Activated CD4-positive, alpha-beta memory T cell treated with anti-CD3 and anti-CD28 coated beads for 36 hours (primary cell): Measurements from ENCODE around the gene SLC25A45. TPM values are rescaled to one million over a fixed set of nuclear protein-coding genes. Genes with fewer than 3 reads are reported as not detected.
A peak's percentile ranks its signal among the peaks of the same experiment; 100 is the strongest.
"Not testable (repeated sequence)": the region's sequence is repeated elsewhere in the genome, so short reads cannot be mapped to it uniquely, and the experiment has no call there.

Experiments
- CTCF ChIA-PET: fragments of 350-600 bp; sonication (Branson Sonifier 250); formaldehyde crosslinking; loops from one replicate; lab custom pipeline; 2021; ENCODE audit warnings: antibody characterized with exemption, inconsistent platforms; lab: Charles Lee
- POLR2A ChIA-PET: fragments of 350-600 bp; sonication (Branson Sonifier 250); formaldehyde crosslinking; loops from one replicate; lab custom pipeline; 2021; ENCODE audit warnings: antibody characterized with exemption; lab: Charles Lee
- DNase-seq: peaks from one replicate; pipeline ENCODE4 v3.0.0-alpha.2; 2020
- H3K27ac Mint-ChIP-seq: one replicate; pipeline ENCODE4 v1.8.0; 2021; ENCODE audit warnings: mixed read lengths
- H3K27me3 Mint-ChIP-seq: one replicate; pipeline ENCODE4 v1.8.0; 2021; ENCODE audit warnings: mixed read lengths
- H3K36me3 Mint-ChIP-seq: one replicate; pipeline ENCODE4 v1.8.0; 2021; ENCODE audit warnings: mixed read lengths
- H3K4me1 Mint-ChIP-seq: one replicate; pipeline ENCODE4 v1.8.0; 2021; ENCODE audit warnings: low read depth, mixed read lengths
- H3K4me3 Mint-ChIP-seq: one replicate; pipeline ENCODE4 v1.8.0; 2021; ENCODE audit warnings: mild to moderate bottlenecking, mixed read lengths
- H3K9me3 Mint-ChIP-seq: one replicate; pipeline ENCODE4 v1.8.0; 2021; ENCODE audit warnings: mixed read lengths
- intact Hi-C: fragments of 100-400 bp; cut with micrococcal nuclease; formaldehyde crosslinking; loops from one replicate; pipeline ENCODE4 v1.15.1; 2023
- total RNA-seq, 2 experiments: library from RNA; stranded (reverse); gene quantifications; one replicate each; pipeline ENCODE4 v1.2.3, GENCODE V29; 2021

SLC25A45 gene
- total RNA-seq, 2 experiments from 2014 or later = 14.4 to 16.1 TPM

DNA sequence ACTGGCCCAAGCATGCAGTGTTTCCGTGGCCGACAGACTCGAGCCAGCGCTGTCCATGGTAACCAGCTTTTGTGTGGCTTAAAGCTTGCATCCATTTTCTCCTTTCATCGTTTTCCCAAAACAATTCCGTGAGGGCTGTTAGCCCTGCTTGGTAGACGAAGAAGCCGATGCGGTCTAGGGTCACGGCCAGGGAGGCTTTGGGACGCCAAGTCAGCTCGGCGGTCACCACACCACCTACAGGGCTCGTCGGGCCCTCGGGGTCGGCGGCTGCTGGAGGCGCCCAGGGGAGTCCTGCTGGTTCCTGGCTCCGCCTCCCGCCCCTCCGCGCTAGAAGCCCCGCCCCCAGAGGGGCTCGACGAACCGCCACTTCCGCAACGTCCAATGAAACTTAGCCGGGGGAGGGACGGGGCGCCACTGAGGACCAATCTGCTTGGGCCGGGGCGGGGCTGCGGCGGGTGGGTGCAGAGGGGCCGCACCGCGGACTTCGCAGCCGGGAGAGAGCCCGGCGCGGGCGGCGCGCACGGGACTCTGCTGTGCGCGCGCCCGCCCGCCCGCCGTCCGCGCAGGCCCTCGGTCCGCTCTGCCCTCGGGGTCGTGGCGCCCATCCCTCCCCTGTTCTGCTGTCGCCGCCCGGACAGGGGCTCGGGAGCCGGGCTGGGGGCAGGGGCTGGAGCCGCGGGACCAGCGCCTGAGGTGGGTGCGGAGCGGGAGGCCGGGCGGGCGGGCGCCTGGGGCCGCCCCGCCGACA, 28.0 kb downstream of the SLC25A45 start, which contains the start of gene TIGD3:
Gene TIGD3 (plus strand): TSS at position 487 of the 748 bp plus-strand sequence. CDS start 1,058 bp downstream, outside the sequence.
- peak; percentile 98 for DNase-seq
- intact Hi-C loops = loop anchor here (2.0 kb wide), 1 partner anchor 20 kb away; no protein-coding TSS in a partner anchor
- ChIA-PET POLR2A (no interaction called here), CTCF (interaction anchor here (1.1 to 3.6 kb wide), 4 partner anchors 25 to 187 kb away, joined by 3 to 15 read pairs (median 8); no protein-coding TSS in a partner anchor)
- H3K4me1 Mint-ChIP-seq = peaks cover 12% of the 10 kb centered on the region
- peaks cover 9% of the 10 kb centered on the region for H3K36me3 Mint-ChIP-seq
- no peaks in the 10 kb centered on the region for H3K27me3 Mint-ChIP-seq
- peak within 1 kb of the TSS; percentile 60 for H3K27ac Mint-ChIP-seq
- peak within 1 kb of the TSS; percentile 80 for H3K4me3 Mint-ChIP-seq
- H3K9me3 Mint-ChIP-seq = no peaks in the 10 kb centered on the region

DNA sequence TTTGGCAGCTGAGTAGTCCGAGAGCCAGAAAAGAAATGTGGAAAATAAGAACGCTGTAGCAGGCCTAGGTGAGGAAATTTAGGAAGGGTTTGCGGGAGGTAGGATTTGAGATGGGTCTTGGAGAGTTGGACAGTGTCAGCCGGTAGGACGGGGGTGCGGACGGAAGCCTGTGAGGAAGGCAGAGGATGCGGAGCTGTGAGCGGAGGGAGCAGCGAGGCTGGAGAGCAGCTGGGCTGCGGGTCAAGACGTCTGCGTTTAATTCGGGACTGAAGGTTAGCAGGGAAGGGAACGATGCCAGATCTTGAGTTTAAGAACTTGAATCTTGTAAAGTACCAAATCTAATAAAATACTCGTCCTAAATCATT, 28.6 kb downstream of the SLC25A45 start:
- intact Hi-C loops = loop anchor here (2.0 kb wide), 1 partner anchor 19 kb away; no protein-coding TSS in a partner anchor
- ChIA-PET CTCF (interaction anchor here (1.1 to 3.6 kb wide), 4 partner anchors 25 to 187 kb away, joined by 3 to 15 read pairs (median 8); no protein-coding TSS in a partner anchor), POLR2A (no interaction called here)
- no peak overlapping the region for H3K27ac Mint-ChIP-seq
- no peak for DNase-seq
- H3K27me3 Mint-ChIP-seq = no peaks in the 10 kb centered on the region
- H3K9me3 Mint-ChIP-seq = no peaks in the 10 kb centered on the region
- H3K4me3 Mint-ChIP-seq = peak overlapping the region; percentile 18
- peaks cover 12% of the 10 kb centered on the region for H3K4me1 Mint-ChIP-seq
- H3K36me3 Mint-ChIP-seq = peaks cover 12% of the 10 kb centered on the region

DNA sequence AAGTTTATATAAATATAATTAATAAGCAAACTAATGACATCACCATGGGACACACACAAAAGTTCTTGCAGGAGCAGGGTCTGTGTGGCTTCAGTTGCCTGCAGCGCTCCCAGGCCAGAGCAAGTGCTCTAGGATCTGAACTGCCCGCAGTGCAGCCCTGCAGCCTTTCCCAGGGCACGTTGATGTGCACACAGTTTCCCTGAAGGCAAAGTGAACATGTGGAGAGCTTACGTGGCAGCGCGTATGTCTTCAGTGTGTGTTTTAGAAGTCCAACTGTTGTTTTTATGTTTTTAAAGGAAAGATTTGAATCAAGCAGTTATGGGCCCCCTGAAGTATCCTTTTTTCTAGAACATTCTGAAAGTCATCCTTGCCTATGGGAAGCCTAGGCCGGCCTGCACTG, 29.1 kb downstream of the SLC25A45 start:
- intact Hi-C loops = no loop called here
- CTCF ChIA-PET = interaction anchor here (1.2 to 3.6 kb wide), 5 partner anchors 9 to 188 kb away, joined by 3 to 15 read pairs (median 5); no protein-coding TSS in a partner anchor
- DNase-seq = no peak
- H3K4me1 Mint-ChIP-seq = peaks cover 12% of the 10 kb centered on the region
- peaks cover 17% of the 10 kb centered on the region for H3K36me3 Mint-ChIP-seq
- POLR2A ChIA-PET = no interaction called here
- no peaks in the 10 kb centered on the region for H3K9me3 Mint-ChIP-seq
- no peaks in the 10 kb centered on the region for H3K27me3 Mint-ChIP-seq
- H3K27ac Mint-ChIP-seq = no peak overlapping the region
- peak overlapping the region; percentile 18 for H3K4me3 Mint-ChIP-seq

DNA sequence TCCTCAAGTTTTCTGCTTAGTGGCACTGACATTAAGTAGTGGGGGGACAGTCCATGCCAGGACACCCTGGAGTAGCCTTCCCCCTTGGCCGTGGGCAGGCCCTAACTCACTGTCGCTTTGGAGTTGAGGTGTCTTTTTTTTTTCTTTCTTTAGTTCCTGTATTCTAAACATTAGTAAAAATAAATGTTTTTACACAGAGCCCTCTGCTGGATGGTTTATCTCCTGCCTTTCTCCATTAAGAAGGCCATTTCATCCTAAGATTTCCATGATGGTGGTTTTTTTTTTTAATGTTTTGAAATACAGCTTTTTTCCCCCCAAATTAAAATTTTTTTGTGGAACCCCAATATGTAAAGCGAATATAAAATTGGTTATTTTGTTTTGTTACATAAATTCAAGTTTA, 29.7 kb downstream of the SLC25A45 start:
- H3K36me3 Mint-ChIP-seq = peaks cover 18% of the 10 kb centered on the region
- CTCF ChIA-PET = interaction anchor here (1.4 to 3.6 kb wide), 4 partner anchors 9 to 37 kb away, joined by 3 to 15 read pairs (median 8); no protein-coding TSS in a partner anchor
- no peak for DNase-seq
- intact Hi-C loops = no loop called here
- H3K4me1 Mint-ChIP-seq = peaks cover 12% of the 10 kb centered on the region
- no peaks in the 10 kb centered on the region for H3K9me3 Mint-ChIP-seq
- POLR2A ChIA-PET = no interaction called here
- no peak overlapping the region for H3K27ac Mint-ChIP-seq
- no peaks in the 10 kb centered on the region for H3K27me3 Mint-ChIP-seq
- no peak overlapping the region for H3K4me3 Mint-ChIP-seq

DNA sequence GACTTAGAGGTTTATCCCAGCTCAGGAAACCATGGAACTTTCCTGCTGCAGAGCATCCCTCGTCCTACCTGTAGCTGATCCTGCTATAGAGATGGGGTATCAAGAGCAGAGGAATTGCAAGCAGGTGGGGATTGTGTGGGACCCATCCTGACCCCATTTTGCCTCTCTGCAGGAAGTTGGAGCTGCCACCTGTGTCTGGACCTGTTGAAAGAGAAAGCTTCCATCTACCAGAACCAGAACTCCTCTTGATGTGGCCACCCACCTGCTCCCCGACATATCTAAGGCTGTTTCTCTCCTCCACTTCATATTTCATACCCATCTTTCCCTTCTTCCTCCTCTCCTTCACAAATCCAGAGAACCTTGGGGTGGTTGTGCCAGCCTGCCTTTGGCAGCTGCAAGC, 30.9 kb downstream of the SLC25A45 start:
- intact Hi-C loops = no loop called here
- Mint-ChIP-seq H3K27me3 (no peaks in the 10 kb centered on the region), H3K36me3 (peaks cover 20% of the 10 kb centered on the region), H3K4me3 (no peak overlapping the region), H3K27ac (peak overlapping the region; percentile 18), H3K4me1 (peaks cover 12% of the 10 kb centered on the region), H3K9me3 (no peaks in the 10 kb centered on the region)
- CTCF ChIA-PET = interaction anchor here (0.6 to 3.6 kb wide), 6 partner anchors 18 to 159 kb away, joined by 3 to 15 read pairs (median 4); partner anchors contain the start of gene DPF2
- DNase-seq = no peak
- POLR2A ChIA-PET = interaction anchor here (1.0 to 1.6 kb wide), 2 partner anchors 18 to 73 kb away, joined by 4 to 5 read pairs; partner anchors contain the start of gene DPF2

DNA sequence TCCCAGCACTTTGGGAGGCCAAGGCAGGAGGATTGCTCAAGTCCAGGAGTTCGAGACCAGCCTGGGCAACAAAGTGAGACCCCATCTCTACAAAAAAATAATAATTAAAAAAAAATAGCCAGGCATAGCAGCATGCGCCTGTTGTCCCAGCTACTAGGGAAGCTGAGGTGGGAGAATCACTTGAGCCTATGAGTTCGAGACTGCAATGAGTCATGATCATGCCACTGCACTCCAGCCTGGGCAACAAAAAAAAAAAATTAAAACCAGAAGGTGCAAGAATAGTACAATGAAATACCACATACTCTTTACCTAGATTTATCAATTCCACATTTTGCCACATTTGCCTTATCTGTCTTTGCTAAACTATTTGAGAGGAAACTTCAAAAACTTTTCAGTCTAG, 40.6 kb downstream of the SLC25A45 start:
- H3K4me3 Mint-ChIP-seq = no peak overlapping the region
- no peaks in the 10 kb centered on the region for H3K9me3 Mint-ChIP-seq
- H3K36me3 Mint-ChIP-seq = peaks cover 43% of the 10 kb centered on the region
- H3K4me1 Mint-ChIP-seq = peaks cover 23% of the 10 kb centered on the region
- intact Hi-C loops = no loop called here
- POLR2A ChIA-PET = no interaction called here
- DNase-seq = no peak
- H3K27me3 Mint-ChIP-seq = no peaks in the 10 kb centered on the region
- CTCF ChIA-PET = interaction anchor here (3.8 kb wide), 1 partner anchor 13 kb away, joined by 18 read pairs; no protein-coding TSS in a partner anchor
- no peak overlapping the region for H3K27ac Mint-ChIP-seq

DNA sequence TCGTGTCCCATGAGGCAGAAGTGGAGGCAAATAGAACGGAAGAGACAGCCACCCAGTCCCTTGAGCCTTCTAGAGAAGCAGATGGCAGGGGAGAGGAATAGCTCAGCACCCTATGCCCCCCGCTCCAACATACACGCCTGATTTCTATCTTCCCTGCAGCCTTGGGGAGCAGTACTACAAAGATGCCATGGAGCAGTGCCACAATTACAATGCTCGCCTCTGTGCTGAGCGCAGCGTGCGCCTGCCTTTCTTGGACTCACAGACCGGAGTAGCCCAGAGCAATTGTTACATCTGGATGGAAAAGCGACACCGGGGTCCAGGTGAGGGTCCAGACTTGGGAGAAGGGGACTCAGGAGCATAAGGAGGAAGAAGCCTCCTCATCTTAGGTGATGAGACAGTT, 42.2 kb downstream of the SLC25A45 start:
- POLR2A ChIA-PET = no interaction called here
- Mint-ChIP-seq H3K4me1 (peaks cover 29% of the 10 kb centered on the region), H3K9me3 (no peaks in the 10 kb centered on the region), H3K4me3 (no peak overlapping the region), H3K36me3 (peaks cover 35% of the 10 kb centered on the region), H3K27ac (no peak overlapping the region), H3K27me3 (no peaks in the 10 kb centered on the region)
- intact Hi-C loops = no loop called here
- DNase-seq = no peak
- CTCF ChIA-PET = interaction anchor here (2.0 kb wide), 1 partner anchor 11 kb away, joined by 16 read pairs; no protein-coding TSS in a partner anchor

DNA sequence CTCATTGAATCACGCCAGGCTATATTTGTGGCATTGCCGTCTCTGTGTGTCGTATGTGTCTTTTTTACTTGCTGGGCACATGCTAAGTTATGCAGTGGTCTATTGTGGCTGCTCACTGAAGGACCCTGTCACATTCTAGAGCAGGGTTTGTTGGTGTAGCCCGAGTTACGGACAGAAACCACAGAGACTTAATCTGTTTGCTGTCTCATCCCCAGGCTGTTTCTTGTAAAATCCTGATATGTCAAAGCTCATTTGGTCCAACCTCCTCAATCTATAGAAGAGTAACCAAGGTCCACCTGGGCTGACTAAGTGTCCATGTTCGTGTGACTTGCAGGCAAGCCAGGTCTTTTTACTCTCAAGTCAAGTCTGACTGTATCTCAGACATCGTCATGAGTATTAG, 43.8 kb downstream of the SLC25A45 start:
- Mint-ChIP-seq H3K4me3 (no peak overlapping the region), H3K9me3 (no peaks in the 10 kb centered on the region), H3K36me3 (peaks cover 26% of the 10 kb centered on the region), H3K27ac (peak overlapping the region; percentile 65), H3K4me1 (peaks cover 37% of the 10 kb centered on the region), H3K27me3 (no peaks in the 10 kb centered on the region)
- ChIA-PET CTCF (interaction anchor here (1.7 to 2.0 kb wide), 3 partner anchors 9 to 23 kb away, joined by 4 to 16 read pairs (median 5); no protein-coding TSS in a partner anchor), POLR2A (no interaction called here)
- intact Hi-C loops = no loop called here
- DNase-seq = no peak

DNA sequence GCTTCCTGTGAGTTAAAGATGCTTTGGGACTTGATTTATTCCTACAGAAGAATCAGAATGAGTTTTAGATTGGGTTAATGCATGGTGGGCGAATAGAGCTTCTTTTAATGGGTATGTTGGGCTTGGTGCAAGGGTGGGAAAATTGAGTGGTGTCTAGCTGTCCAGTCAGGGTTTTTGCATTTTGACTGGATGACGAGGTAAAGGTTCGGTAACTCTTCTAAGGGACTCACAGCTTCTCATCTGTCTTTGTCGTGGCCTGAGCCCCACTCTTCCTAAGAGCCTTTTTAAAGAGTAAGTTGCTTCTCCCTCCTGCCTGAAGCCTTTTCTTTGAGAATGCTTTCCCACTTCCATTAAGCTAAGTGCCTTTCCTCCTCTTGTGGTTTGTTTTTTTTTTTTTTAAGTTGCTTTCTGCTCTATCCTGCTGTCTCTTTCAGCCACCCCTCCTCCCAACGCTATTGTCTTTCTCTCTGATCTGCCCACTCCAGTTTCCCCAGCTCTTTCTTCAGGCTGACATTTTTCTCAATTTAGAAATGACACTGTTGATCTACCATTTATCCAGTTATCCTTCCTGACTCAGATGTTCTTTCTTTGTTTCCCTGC, 47.6 kb downstream of the SLC25A45 start:
- H3K27me3 Mint-ChIP-seq = no peaks in the 10 kb centered on the region
- peak overlapping the region; percentile 87 for H3K27ac Mint-ChIP-seq
- peaks cover 11% of the 10 kb centered on the region for H3K36me3 Mint-ChIP-seq
- POLR2A ChIA-PET = interaction anchor here (0.6 to 4.8 kb wide), 12 partner anchors 50 to 326 kb away, joined by 3 to 23 read pairs (median 4); partner anchors contain the start of genes MALAT1, POLA2 and VPS51
- H3K9me3 Mint-ChIP-seq = no peaks in the 10 kb centered on the region
- DNase-seq = no peak
- intact Hi-C loops = loop anchor here (1.0 to 5.0 kb wide), 5 partner anchors 20 to 482 kb away; partner anchors contain the start of genes POLA2, SLC25A45 and TIGD3
- peaks cover 36% of the 10 kb centered on the region for H3K4me1 Mint-ChIP-seq
- CTCF ChIA-PET = interaction anchor here (0.7 to 9.1 kb wide), 5 partner anchors 15 to 488 kb away, joined by 3 to 184 read pairs (median 6); partner anchors contain the start of gene CDC42EP2
- peak overlapping the region; percentile 86 for H3K4me3 Mint-ChIP-seq

DNA sequence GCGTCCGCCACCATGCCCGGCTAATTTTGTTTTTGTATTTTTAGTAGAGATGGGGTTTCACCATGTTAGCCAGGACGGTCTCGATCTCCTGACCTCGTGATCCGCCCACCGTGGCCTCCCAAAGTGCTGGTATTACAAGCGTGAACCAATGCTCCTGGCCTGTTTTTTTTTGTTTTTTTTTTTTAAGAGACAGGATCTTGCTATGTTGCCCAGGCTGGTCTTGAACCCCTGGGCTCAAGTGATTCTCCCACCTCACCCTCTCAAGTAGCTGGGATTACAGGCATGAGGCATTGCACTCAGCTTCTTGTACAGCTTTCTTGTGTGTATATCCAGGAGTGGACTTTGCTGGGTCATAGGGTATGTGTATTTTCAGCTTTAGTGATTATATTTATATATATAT, 49.9 kb downstream of the SLC25A45 start:
- not testable (repeated sequence) for H3K27ac Mint-ChIP-seq, H3K36me3 Mint-ChIP-seq, H3K4me3 Mint-ChIP-seq, DNase-seq, H3K9me3 Mint-ChIP-seq, H3K27me3 Mint-ChIP-seq
- POLR2A ChIA-PET = interaction anchor here (1.2 to 4.8 kb wide), 5 partner anchors 17 to 170 kb away, joined by 3 to 23 read pairs (median 4); partner anchors contain the start of genes CAPN1, CDC42EP2 and POLA2
- CTCF ChIA-PET = interaction anchor here (0.6 to 9.1 kb wide), 11 partner anchors 18 to 249 kb away, joined by 3 to 184 read pairs (median 4); partner anchors contain the start of genes CDC42EP2, CDCA5, SCYL1 and ZFPL1
- H3K4me1 Mint-ChIP-seq = peaks cover 24% of the 10 kb centered on the region
- intact Hi-C loops = loop anchor here (5.0 kb wide), 2 partner anchors 55 to 480 kb away; no protein-coding TSS in a partner anchor

DNA sequence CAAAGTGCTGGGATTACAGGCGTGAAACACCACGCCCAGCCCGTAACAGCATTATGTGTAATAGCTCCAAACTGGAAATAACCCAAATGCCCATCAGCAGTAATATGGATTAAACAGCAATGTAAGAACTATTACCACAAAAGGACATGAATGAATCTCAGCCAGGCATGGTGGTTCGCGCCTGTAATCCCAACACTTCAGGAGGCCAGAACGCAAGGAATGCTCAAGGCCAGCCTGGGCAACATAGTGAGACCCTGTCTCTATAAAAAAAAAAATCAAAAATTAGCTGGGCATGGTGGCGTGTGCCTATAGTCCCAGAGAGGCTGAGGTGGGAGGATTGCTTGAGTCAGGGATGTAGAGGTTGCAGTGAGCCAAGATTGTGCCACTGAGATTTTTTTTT, 51.9 kb downstream of the SLC25A45 start:
- ChIA-PET CTCF (interaction anchor here (0.6 to 9.1 kb wide), 43 partner anchors 9 to 222 kb away, joined by 3 to 184 read pairs (median 6); partner anchors contain the start of genes CDC42EP2, FAU, FRMD8 and MRPL49), POLR2A (interaction anchor here (0.7 to 1.0 kb wide), 2 partner anchors 50 kb away, joined by 3 read pairs; no protein-coding TSS in a partner anchor)
- no peak for DNase-seq
- Mint-ChIP-seq H3K36me3 (peaks cover 4% of the 10 kb centered on the region), H3K4me1 (peaks cover 18% of the 10 kb centered on the region), H3K27ac (no peak overlapping the region), H3K4me3 (no peak overlapping the region), H3K27me3 (peaks cover 1% of the 10 kb centered on the region), H3K9me3 (no peaks in the 10 kb centered on the region)
- intact Hi-C loops = loop anchor here (2.0 to 5.0 kb wide), 3 partner anchors 16 to 478 kb away; partner anchors contain the start of gene CDC42EP2
